Kidney tubule cell (primary cell): ENCODE measurements around the gene YRDC.

Source experiments
- DNase-seq: peaks from one replicate; pipeline ENCODE4 v3.0.0-alpha.2; 2018; ENCODE audit warnings: low spot score

Gene YRDC

DNA sequence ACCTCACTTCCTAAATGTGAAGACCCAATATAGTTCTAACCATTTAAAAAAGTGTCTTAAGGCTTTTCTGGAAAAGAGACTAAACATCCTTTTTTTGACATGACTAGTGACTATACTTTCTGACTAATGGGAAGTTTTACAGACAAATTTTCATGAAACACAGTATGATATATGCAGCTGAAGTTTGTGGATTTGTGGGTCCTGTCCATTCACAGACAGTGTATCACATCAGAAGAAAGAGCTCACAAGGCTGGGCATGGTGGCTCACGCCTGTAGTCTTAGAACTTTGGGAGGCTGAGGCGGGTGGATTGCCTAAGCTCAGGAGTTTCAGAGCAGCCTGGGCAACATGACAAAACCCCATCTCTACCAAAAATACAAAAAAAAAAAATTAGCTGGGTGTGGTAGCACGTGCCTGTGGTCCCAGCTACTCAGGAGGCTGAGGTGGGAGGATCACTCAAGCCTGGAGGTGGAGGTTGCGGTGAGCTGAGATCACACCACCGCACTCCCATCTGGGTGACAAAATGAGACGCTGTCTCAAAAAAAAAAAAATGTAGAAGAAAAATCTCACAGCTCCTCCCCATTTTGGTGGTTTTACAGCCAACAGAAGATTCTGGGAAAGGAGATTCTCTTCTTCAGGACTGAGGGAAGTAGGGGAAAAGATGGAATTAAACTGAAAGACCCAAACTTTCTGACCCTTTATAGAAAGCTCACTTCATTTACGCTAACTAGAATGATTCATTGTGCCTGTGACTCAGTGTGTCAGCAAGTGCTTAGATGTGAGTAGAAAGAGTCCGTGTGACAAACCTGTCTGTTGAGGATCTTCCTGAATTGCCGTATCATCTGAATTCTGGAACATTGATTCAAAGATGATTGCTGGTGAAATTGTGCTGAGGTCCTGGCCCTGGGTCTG, 15.2 kb upstream of the YRDC start:
- peak; percentile 26 for DNase-seq

DNA sequence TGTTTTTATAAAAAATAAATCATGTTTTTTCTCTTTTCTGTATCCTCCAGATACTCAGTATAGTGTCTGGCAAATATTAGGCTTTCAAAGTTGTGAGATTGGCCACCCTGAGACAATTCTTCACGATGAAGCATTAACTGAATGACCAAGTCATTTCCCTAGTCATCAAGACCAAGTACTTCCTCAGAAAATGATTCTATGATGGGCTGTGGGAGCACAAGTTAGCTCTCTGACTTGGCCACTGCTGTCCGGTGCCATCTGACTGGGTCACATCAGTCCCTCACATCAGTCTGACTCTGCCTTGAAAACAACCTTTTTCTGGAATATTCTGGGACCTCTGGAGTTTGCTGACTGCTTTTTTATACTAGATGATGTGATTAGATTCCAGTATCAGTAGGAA, 13.5 kb upstream of the YRDC start:
- no peak for DNase-seq

DNA sequence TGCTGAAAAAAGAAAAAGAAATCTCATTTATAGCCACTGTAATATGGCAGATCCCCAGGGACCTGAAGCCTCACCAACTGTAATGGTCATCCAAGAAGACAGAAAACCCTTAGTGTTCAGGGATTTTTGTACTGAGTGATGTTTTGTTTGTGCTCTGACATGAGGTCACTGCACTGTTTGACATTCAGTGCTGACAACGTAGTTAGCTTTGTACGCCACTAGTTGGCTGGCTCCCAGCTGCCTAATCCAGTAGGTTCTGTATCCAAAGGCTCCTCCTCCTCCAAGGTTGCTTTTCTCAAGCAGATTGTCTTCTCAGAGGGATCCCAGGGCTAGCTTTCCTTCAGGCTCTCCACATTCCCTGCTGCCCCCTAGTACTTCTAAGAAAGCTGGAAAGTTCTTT, 9.5 kb upstream of the YRDC start:
- DNase-seq, result no peak

DNA sequence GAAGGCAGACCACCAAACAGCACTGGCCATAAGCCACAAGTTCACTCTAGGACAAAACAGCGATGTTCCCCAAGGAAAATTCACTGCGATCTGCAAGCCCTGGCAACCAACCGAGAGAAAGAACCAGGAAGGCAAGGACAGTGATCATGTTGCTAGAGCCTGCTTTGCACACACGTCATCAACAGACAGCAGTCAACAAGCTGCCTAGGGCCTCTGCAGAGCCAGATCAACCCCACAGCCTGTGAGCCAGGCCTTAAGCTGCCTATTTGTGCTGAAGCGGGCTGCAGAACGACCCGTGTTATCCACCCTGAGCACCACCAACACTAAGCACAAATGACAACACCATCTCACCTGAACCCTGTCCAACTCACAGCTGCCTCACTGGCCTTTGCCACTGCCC, 6.2 kb upstream of the YRDC start:
- DNase-seq, result no peak

DNA sequence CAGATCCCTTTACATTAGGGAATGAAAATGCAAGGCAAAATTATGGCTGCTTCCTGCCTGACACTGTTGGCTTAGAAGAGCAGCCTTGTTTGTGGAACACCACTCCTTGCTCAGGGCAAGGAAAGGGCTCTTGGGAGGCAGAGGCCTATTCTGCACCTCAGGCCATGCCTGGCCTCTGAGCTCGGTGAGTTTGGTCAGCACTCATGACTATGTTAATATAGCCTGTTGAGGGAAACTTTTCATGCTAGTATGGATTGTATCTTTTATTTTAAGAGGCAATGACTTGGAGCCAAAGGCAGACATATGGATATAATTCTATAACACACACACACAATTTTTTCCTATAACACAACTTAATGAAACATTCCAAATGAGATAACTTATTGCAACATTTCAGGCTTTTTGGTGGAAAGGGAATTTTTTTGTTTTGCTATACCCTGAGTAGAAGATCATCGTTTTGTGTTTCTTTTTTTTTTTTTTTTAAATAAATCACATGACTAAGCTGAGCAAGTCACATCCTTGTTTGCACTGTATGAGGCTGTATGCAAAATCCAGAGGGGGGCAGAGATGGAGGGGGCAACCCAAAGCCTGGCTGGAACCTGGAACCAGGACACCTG, 5.6 kb upstream of the YRDC start:
- DNase-seq, result no peak

DNA sequence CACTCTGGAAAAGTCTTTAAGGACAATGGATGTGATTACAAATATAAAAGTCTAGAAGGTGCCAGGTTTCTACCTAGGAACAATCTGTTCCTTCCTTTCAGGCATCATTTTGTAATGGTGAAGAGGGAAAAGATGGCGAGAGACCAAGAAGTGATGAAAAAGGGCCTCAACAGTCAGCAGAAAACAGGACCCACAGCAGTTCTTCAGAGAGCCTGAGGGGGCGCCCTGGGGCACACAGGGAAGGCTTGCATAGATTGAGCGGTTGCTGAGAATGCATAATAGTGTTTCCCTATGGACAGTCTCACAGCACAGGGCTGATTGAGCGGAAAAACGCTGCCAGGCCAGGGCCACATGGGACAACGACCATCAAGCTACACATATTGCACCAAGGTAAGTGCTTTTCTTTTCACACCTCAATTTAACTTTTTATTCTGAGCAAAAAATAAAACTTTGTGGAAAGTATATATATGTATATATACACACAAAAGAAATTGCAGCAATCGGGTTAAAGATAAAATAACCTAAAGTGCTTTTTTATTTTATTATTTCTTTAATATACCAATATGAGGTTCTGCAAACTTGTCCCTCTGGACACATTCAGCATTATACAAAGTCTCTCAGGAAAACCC, 3.1 kb upstream of the YRDC start:
- peak; percentile 70 for DNase-seq

DNA sequence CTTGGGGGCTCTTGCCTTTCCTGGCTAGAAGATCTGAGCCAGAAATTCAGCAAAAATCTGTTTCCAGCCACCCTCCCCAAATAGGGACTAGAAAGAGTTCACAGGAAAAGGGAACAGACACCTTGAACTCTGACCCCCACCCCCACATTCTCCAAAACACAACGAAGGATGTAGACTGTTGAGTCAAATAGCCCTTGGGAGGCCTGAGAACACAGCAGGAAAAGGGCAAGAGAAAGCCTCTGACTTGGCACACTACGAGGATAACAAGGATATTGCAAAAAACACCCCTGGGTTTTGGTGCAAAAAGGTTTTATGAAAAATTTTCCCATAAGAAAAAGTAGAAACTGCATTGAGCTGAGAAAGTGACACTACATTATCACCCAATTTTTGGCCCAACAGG, 1.9 kb upstream of the YRDC start:
- no peak for DNase-seq

DNA sequence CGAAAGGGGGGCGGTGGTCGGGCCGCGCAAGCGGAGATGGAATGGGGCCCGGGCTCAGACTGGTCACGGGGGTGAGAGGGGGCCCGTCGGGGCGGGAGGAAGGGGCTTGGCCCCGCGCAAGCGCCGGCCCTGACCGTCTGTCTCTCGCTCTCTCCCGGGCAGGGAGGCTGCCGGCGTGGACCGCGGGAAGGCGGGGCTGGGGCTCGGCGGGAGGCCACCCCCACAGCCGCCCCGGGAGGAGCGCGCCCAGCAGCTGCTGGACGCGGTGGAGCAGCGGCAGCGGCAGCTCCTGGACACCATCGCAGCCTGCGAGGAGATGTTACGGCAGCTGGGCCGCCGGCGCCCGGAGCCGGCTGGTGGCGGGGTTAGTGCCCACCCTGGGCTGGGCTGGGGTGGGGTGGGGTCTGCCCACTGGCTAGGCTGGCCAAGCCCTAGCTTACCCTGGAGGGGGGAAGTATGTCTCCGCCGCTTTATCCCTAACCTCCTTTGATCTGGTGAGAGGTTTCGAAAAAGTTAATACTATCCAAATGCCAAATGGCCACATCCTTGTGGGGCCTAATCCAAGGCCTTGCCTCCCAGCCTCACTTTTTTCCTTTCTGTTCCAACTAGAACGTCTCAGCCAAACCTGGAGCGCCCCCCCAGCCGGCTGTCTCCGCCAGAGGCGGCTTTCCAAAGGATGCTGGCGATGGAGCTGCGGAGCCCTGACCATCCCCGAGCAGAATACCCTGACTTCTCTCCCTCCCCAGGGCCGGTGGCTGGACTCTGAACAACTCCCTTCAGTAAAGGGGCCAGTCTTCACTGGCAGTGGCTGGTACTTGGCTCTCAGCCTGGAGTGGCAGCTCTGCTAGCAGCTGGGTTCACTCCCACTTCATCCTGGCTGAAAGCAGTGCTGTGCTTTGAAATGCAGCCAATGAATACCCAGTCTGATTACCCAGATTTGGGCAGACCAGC, 636 bp upstream of the YRDC start:
- DNase-seq, result peak; percentile 79

DNA sequence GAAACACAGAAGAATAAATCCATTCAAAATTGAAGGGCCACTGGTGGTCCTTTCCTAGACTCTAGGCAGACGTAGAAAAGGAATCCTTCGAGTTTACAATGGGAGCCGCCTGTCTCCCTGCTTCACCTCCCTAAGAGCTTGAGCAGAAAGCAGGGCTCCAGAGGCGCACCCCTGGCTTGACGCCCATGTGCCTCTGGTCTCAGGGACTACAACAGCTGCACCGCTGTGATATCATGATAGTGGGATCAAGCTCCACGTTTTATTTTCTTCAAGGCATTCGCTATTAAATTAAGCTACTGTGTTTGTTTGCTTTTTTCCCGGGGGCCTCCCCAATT, 821 bp downstream of the YRDC start:
- DNase-seq, result no peak

DNA sequence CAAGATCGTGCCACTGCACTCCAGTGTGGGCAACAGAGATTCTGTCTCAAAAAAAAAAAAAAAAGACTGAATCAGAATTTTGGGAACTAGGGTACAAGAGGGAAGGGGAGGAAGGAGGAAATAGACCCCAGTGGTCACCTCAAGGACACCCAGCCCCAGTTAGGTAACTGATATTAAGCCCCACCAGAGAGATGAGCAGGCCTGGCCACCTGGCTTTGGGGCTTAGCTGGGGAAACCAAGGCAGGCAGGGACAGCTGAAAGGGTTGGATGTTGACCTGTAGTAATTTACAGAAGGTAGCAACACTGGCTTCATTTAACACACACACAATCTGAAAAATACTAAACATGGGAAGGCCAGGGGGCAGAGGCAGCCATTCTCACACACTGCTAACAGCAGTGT, 5.6 kb downstream of the YRDC start:
- no peak for DNase-seq

DNA sequence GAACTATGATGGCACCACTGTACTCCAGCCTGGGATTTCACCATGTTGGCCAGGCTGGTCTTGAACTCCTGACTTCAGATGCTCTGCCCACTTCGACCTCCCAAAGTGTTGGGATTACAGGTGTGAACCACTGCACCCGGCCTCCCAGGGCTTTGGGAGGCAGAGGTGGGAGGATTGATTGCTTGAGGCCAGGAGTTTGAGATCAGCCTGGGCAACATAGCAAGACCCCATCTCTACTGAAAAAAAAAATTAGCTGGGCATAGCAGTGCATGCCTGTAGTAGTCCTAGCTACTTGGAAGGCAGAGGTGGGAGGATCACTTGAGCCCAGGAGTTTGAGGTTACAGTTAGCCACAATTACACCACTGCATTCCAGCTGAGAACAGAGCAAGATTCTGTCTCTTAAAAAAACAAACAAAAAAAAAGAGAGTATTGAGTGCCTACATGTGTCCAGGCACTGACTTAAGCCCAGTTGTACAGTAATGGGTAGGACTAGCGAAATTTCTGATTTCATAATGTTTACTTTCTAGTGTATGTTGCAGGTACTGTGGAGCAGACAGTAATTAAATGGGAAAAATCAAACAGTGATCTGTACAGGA, 10.2 kb downstream of the YRDC start:
- peak; percentile 13 for DNase-seq

DNA sequence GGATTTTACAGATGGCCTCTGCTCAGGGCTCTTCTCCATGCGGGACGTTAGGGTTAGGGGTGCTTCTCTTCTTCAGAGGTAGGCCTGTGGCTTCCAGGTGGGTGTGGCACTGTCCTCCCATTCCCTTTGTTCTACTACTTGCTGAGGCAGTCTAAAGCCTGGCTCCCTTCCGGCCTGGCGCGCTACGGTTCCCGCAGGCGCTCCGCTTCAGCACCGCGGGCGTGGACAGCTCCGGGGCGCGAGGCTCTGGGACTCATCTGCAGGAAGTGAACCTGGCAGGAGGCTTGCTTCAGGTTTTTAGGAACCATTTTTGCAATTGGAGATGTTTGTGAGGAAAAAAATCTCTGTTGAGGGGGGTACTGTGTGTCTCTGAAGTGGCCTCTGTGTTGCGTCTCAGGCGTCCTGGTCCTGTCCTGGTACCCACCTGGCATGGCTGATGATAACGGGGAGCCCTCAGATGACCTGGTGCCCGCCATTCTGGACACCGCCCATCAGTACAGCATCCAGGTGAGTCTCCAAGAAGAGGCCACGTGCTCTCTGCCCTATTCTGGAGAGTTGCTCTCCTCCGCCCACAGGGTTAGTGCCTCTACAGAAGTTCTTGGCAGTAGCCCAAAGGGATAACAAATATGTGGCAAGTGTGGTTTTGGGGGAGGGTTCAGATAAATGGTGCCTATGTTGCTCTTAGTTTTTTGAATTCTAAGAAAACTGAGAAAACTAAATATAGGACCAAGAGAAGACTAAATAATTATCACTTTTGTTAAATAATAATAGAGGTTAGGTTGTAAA, 12.5 kb downstream of the YRDC start:
- peak; percentile 71 for DNase-seq

DNA sequence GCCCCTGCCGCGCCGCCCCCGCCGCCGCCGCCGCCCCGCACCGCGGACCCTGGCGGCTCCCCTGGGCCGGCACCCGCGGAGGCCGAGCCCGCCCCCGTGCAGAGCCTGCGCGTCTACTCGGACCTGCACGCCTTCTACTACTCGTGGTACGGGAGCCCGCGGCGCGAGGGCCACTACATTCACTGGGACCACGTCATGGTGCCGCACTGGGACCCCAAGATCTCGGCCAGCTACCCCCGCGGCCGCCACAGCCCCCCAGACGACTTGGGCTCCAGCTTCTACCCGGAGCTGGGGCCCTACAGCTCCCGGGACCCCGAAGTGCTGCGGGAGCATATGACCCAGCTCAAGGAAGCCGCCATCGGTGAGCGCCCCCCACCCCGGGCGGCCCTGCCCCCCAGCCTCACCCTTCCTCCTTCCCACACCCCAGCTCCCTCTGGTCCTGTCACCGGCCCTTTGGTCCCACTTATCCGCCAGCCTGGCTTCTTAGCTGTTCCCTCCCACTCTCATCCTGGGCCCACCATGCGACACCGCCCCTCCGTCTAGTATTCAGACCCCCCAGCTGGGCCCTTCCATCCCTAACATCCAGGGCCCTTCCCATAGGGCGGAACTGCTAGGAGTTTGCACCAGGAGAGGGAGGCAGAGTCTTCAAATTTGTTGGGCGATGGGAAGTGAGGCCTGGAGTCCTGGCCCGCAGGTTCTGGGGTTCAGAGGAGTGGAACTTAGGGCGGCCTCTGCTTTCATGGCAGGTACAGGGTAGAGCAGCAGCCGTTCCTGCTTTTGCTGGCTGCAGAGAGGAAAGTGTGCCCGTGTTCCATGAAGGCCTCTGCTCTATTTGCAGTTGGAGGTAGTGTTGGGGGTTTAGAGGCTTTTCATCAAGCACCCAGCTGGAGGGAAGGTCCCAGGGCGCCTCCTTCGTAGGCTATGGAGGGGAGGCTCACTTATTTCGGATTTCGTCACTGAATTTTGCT, 13.4 kb downstream of the YRDC start:
- no peak for DNase-seq

DNA sequence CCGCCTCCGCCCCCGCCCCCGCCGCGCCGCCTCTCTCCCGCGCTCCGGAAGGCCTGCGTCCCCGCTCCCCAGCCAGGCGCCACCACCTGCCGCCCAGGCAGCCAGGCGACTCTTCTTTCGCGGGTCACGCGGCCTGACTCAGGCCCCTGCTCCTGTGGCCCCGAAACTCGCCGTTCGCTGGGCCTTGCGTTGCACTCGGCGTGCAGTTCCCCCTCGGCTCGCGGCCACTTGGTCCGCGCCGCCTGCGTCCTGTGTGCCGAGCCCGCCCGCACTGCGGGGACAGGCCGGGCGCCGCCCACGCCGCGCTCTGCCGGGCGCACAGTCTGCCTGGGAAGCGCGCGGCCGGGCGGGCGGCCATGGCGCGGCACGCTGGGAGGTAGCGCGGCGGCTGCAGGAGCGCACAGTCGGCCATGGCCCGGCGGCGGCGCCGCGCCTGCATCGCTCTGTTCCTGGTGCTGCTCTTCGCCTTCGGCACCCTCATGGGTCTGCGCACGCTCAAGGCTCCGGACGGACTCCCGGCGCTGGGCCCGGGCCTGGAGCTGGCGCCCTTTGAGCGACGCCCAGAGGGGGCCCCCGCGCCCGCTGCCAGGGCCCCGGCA, 14.1 kb downstream of the YRDC start, which contains the start of gene MANEAL:
TSS of gene MANEAL (plus strand) at position 75 of the 599 bp plus-strand sequence. CDS start at position 411, 336 bp downstream.
- peak; percentile 60 for DNase-seq

DNA sequence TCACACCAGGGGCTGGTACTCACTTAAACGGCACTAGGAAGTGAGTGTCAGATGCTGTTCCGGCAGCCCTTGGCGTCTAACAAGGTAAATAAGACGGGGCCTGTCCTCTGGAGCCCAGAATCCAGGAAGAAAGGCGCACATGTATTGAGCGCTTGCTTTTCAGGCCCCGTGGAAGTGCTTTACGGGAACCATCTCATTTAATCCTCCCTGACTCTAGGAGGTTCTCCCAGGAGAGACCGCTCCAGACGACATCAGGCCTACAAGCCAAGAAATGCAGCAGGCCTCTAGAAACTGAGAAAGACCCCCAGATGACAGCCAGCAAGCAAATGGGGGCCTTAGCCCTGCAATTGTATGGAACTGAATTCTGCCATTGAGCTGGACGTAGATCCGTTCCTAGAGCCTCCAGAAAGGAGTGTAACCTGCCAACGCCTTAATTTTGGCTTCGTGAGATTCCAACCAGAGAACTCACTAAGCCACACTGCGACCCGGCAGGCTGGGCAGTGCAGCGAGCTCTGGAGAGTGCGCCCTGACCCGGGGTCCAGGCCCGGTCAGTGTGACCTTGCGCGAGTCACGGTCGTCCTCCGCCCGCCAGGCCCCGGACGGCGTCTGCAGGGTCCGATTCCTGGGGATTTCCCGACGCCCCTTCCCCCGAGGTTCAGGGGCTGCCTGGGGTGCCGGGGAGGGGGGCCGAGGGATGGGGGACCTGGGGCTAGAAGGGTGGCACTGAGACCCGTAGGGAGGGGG, 14.9 kb downstream of the YRDC start:
- DNase-seq, result no peak

DNA sequence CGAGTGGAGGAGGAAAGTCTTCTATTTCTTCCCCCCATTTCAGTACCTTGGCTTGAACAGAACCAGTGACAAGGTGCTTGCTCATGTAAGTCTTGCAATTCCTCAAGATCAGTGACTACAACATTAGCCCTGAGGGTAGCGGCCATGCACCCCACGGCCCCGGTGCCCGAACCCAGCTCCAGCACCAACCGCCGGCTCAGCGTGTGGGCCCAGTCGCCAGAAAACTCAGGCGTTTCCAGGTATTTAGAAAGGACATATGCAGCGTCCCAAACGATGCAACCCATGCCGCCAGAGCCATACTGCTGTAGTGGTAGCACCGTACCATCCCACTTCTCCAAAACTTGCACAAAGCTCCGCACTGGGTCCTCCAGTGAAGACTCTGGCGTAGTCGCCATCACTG, 25.5 kb downstream of the YRDC start:
- DNase-seq, result no peak

DNA sequence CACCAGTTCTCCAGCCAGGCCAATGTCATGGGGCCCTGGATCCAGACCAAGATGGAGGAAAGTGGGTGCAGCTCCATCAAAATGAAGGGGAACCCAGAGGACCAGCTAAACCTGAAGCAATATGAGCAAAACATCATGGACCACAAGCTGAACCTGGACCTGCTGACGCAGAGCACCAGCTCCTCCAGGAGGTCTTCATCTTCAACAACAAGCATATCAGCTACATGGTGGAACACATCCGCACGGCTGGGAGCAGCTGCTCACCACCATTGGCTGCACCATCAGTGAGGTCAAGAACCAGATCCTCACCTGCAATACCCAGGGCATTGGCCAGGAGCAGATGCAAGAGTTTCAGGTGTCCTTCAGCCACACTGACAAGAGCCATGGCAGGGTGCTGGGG, 29.4 kb downstream of the YRDC start:
- no peak for DNase-seq

DNA sequence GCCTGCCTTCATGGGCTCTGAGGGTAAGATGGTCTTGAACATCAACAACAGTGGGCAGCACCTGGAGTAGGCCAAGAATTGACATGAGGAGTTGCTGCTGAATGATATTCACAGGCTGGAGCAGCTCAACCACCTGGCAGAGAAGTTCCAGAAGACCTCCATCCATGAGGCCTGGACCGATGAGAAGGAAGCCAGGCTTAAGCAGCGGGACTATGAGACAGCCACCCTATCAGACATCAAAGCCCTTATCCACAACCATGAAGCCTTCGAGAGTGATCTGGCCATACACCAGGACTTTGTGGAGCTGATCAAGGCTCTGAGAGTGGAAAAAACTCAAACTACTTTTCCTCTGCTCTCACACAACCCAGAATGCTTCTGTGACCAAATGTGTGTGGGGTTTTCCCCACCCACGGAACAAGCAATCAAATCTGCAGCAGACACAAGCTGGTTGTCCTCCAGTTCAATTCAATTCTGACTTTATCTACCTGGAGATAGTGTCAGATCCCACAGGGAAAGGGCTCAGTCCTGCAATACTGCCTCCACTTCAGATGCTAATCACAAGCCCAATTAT, 31.0 kb downstream of the YRDC start:
- no peak for DNase-seq
